Measurements from ENCODE around the gene TNRC18. TPM values are rescaled to one million over a fixed set of nuclear protein-coding genes. Genes with fewer than 3 reads are reported as not detected.

TNRC18 gene
- polyA plus RNA-seq, 3 donors: 0.64 to 49.9 (median 0.70) TPM

DNA sequence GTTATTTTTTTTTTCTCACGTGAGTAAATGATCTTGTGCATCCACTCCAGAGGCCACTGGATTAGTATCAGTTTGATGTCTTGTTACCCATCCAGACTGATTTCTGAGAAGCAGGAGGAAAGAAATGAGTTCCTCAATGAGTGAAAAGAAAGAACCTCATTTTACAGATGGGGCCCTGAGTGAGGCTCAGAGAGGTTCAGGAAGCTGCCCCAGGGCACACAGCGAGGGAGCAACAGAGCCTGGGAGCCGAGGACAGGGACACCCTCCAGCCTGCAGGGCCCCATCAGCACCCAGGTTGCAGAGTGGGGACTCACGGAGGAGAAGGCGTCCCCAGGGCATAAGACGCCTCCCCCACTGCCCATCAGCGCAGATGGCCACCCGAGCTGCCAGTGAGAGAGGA, 30.9 kb upstream of the TNRC18 start:
- TF ChIP-seq, protein P1, sequence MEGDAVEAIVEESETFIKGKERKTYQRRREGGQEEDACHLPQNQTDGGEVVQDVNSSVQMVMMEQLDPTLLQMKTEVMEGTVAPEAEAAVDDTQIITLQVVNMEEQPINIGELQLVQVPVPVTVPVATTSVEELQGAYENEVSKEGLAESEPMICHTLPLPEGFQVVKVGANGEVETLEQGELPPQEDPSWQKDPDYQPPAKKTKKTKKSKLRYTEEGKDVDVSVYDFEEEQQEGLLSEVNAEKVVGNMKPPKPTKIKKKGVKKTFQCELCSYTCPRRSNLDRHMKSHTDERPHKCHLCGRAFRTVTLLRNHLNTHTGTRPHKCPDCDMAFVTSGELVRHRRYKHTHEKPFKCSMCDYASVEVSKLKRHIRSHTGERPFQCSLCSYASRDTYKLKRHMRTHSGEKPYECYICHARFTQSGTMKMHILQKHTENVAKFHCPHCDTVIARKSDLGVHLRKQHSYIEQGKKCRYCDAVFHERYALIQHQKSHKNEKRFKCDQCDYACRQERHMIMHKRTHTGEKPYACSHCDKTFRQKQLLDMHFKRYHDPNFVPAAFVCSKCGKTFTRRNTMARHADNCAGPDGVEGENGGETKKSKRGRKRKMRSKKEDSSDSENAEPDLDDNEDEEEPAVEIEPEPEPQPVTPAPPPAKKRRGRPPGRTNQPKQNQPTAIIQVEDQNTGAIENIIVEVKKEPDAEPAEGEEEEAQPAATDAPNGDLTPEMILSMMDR (IDR thresholded peaks at IDR 0.05): no peak
- Mint-ChIP-seq H3K4me3 (no peak overlapping the region), H3K27me3 (ENCODE audit: low read depth in 3 of 3) (peaks cover 25 to 36% (median 26%) of the 10 kb centered on the region in 3 donors), H3K4me1 (peaks cover 31% of the 10 kb centered on the region), H3K36me3 (peaks cover 4 to 8% of the 10 kb centered on the region in 2 donors), H3K9me3 (peaks cover 2 to 11% (median 5%) of the 10 kb centered on the region in 7 donors), H3K27ac (no peak overlapping the region)
- 92% methylated on average over 4 of the region's 8 CpGs for WGBS (ENCODE audit: insufficient coverage)
- Histone ChIP-seq H3K9ac (ENCODE audit: insufficient read depth, low read length, poor library complexity, severe bottlenecking) (no peak overlapping the region), H2AFZ (ENCODE audit: insufficient read depth, low read depth, low read length, poor library complexity, severe bottlenecking) (no peak overlapping the region), H3K4me2 (replicated peaks; ENCODE audit: extremely low read depth, low read length, poor library complexity, severe bottlenecking) (no peak overlapping the region), H3K4me3 (replicated peaks in 1 of 3; ENCODE audit: low read depth in 2 of 3, low read length in 3 of 3) (no peak overlapping the region), H3K27ac (ENCODE audit: low read depth in 1 of 2, low read length in 2 of 2) (no peak overlapping the region), H4K20me1 (ENCODE audit: insufficient read depth, low read length) (peaks cover 4% of the 10 kb centered on the region), H3K9me3 (replicated peaks in 1 of 2; ENCODE audit: control insufficient read depth in 1 of 2, insufficient read depth in 1 of 2, low read length in 2 of 2) (no peaks in the 10 kb centered on the region), H3K27me3 (ENCODE audit: control insufficient read depth in 2 of 2, insufficient read depth in 2 of 2, low read length in 2 of 2) (peaks cover 0 to 13% of the 10 kb centered on the region in 2 donors), H3K4me1 (ENCODE audit: control insufficient read depth in 1 of 2, insufficient read depth in 2 of 2, low read length in 2 of 2) (peaks cover 18 to 20% of the 10 kb centered on the region in 2 donors), H3K36me3 (replicated peaks in 1 of 2; ENCODE audit: control insufficient read depth in 1 of 2, insufficient read depth in 2 of 2, low read length in 2 of 2) (no peaks in the 10 kb centered on the region), H3K79me2 (ENCODE audit: insufficient read depth, low read length) (no peaks in the 10 kb centered on the region)
- DNase-seq: no peak
- intact Hi-C loops (cut with micrococcal nuclease): no loop called here

DNA sequence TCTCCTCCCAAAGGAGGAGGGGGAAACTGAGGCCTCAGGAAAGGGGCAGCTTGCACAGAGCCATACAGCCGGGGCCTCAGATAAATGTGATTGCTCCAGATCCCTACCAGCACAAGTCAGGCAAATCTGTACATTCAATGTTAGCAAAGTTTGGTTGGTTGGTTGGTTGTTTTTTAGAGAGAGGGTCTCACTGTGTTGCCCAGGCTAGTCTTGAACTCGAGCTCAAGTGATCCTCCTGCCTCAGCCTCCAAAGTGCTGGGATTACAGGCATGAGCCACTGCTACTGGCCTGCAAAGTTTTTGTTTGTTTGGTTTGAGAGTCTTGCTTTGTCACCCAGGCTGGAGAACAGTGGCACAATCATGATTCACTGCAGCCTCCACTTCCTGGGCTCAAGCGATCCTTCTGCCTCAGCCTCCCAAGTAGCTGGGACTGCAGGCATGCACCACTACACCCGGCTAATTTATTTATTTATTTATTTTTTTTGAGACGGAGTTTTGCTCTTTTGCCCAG, 30.0 kb upstream of the TNRC18 start:
- 100% methylated on average over 2 of the region's 5 CpGs for WGBS (ENCODE audit: insufficient coverage)
- H3K79me2 ChIP-seq (ENCODE audit: insufficient read depth, low read length): no peaks in the 10 kb centered on the region
- H3K9ac ChIP-seq (ENCODE audit: insufficient read depth, low read length, poor library complexity, severe bottlenecking): no peak overlapping the region
- TF ChIP-seq, protein P1 (IDR thresholded peaks at IDR 0.05): no peak
- no peaks in the 10 kb centered on the region for H3K9me3 ChIP-seq (replicated peaks in 1 of 2; ENCODE audit: control insufficient read depth in 1 of 2, insufficient read depth in 1 of 2, low read length in 2 of 2)
- H2AFZ ChIP-seq (ENCODE audit: insufficient read depth, low read depth, low read length, poor library complexity, severe bottlenecking): no peak overlapping the region
- Mint-ChIP-seq H3K36me3 (peaks cover 4 to 8% of the 10 kb centered on the region in 2 donors), H3K4me3 (no peak overlapping the region), H3K9me3 (peaks cover 2 to 11% (median 5%) of the 10 kb centered on the region in 7 donors), H3K27ac (no peak overlapping the region), H3K27me3 (ENCODE audit: low read depth in 3 of 3) (peaks cover 24 to 36% (median 25%) of the 10 kb centered on the region in 3 donors), H3K4me1 (peaks cover 28% of the 10 kb centered on the region)
- intact Hi-C loops (cut with micrococcal nuclease): no loop called here
- no peak overlapping the region for H3K4me2 ChIP-seq (replicated peaks; ENCODE audit: extremely low read depth, low read length, poor library complexity, severe bottlenecking)
- H3K4me1 ChIP-seq (ENCODE audit: control insufficient read depth in 1 of 2, insufficient read depth in 2 of 2, low read length in 2 of 2): peaks cover 18 to 20% of the 10 kb centered on the region in 2 donors
- DNase-seq: no peak
- no peaks in the 10 kb centered on the region for H3K36me3 ChIP-seq (replicated peaks in 1 of 2; ENCODE audit: control insufficient read depth in 1 of 2, insufficient read depth in 2 of 2, low read length in 2 of 2)
- H3K27ac ChIP-seq (ENCODE audit: low read depth in 1 of 2, low read length in 2 of 2): no peak overlapping the region
- H4K20me1 ChIP-seq (ENCODE audit: insufficient read depth, low read length): peaks cover 4% of the 10 kb centered on the region
- peaks cover 0 to 13% of the 10 kb centered on the region in 2 donors for H3K27me3 ChIP-seq (ENCODE audit: control insufficient read depth in 2 of 2, insufficient read depth in 2 of 2, low read length in 2 of 2)
- H3K4me3 ChIP-seq (replicated peaks in 1 of 3; ENCODE audit: low read depth in 2 of 3, low read length in 3 of 3): no peak overlapping the region

All from CD14-positive monocyte (primary cell).